ENCODE measurements around the gene RGS6.

RGS6 gene

GRCh38 chr14:72560889-72561493, 628.8 kb downstream of the RGS6 start:
- no peak for DNase-seq

- DNase-seq = no peak
Observed at GRCh38 chr14:72562300-72562699, 630.1 kb downstream of the RGS6 start.

- no peak for DNase-seq
Observed at GRCh38 chr14:72563676-72564075, 631.4 kb downstream of the RGS6 start.

GRCh38 chr14:72565149-72565559, 632.9 kb downstream of the RGS6 start:
- no peak for DNase-seq

- DNase-seq = no peak
Observed at GRCh38 chr14:72565917-72566316, 633.7 kb downstream of the RGS6 start.

- DNase-seq = no peak
Observed at GRCh38 chr14:72567226-72567625, 635.0 kb downstream of the RGS6 start.

- DNase-seq = no peak
Observed at GRCh38 chr14:72568296-72568992, 636.2 kb downstream of the RGS6 start.

- no peak for DNase-seq
Observed at GRCh38 chr14:72573725-72574417, 641.6 kb downstream of the RGS6 start.

GRCh38 chr14:72574715-72575114, 642.5 kb downstream of the RGS6 start:
- no peak for DNase-seq

- DNase-seq = no peak
Observed at GRCh38 chr14:72576258-72576657, 644.0 kb downstream of the RGS6 start.

GRCh38 chr14:72577521-72577920, 645.3 kb downstream of the RGS6 start:
- DNase-seq = no peak

- no peak for DNase-seq
Observed at GRCh38 chr14:72578514-72578913, 646.3 kb downstream of the RGS6 start.

- no peak for DNase-seq
Observed at GRCh38 chr14:72582582-72582981, 650.4 kb downstream of the RGS6 start.

GRCh38 chr14:72583316-72584272, 651.4 kb downstream of the RGS6 start:
- no peak for DNase-seq

- DNase-seq = no peak
Observed at GRCh38 chr14:72588521-72588920, 656.3 kb downstream of the RGS6 start.

- DNase-seq = no peak
Observed at GRCh38 chr14:72589652-72590051, 657.4 kb downstream of the RGS6 start.

GRCh38 chr14:72590577-72590976, 658.3 kb downstream of the RGS6 start:
- DNase-seq = peak; percentile 33

- no peak for DNase-seq
Observed at GRCh38 chr14:72591391-72591790, 659.2 kb downstream of the RGS6 start.

GRCh38 chr14:72594099-72594901, 662.1 kb downstream of the RGS6 start:
- DNase-seq = peak; percentile 59

- no peak for DNase-seq
Observed at GRCh38 chr14:72595152-72595862, 663.1 kb downstream of the RGS6 start.

All from CD4-positive, alpha-beta T cell treated with Interleukin-4 for 4 hours (primary cell).